B cell (primary cell): ENCODE results near the gene PTPN6.

Experiments used
- CTCF ChIP-seq: fragments of 200-600 bp; IDR thresholded peaks from one replicate; pipeline ENCODE4 v1.8.0; 2022; ENCODE audit warnings: antibody characterized with exemption, mild to moderate bottlenecking
- EZH2 ChIP-seq: IDR thresholded peaks from 2 replicates; pipeline ENCODE4 v1.6.1; 2012; ENCODE audit warnings: borderline replicate concordance, low read depth, mild to moderate bottlenecking, moderate library complexity, low read length; ENCODE audit not compliant: insufficient read depth, poor library complexity, severe bottlenecking

DNA sequence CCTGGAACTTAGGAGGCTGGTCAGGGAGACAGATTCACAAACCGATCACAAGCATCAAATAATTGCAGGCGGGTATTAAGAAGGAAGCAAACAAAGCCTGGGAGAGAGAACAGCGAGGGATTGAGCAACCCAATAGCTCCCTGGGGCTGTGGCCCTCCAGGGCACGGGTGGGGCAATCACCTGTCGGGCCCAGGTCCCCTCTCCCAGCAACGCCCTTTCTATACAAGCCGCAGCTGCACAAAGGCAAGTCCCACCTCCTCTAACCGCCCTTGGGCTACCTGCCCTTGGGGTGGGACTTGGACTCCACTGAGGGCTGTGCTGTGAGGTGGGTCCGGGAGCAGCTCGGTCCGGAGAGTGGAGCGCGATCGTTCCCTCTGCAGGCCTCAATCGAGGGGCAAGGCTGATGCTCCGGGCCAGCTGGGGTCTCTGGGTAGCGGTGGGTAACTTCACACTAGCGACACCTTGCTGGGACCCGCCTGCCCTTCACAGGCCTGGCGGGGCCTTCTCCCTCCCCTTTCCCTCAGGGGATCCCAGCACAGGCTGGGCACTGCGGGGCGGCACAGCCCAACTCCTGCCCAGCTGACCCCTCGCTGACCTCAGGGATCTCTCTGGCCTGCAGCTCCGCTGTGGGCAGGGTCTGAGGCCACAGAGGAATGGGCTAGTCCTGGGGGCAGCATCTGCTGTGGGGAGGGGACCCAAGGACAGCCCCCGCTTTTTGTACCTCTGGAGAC lies 11.3 kb downstream of the PTPN6 start:
- TF ChIP-seq EZH2 (no peak), CTCF (no peak)
